Tibial nerve (tissue), 3 donors: ENCODE results near the gene ZNF714.

ENCODE experiments used
- CTCF ChIP-seq, 5 experiments: fragments of 200-600 bp in 3 of 5; fragments of 450-650 bp in 2 of 5; sonication (generic) in 3 of 5; IDR thresholded peaks; one replicate each; pipeline ENCODE4 v1.5.1; 2016 to 2019; ENCODE audit warnings: antibody characterized with exemption in 5 of 5, mild to moderate bottlenecking in 3 of 5, moderate library complexity in 2 of 5
- POLR2A ChIP-seq, 2 donors: fragments of 450-650 bp; IDR thresholded peaks; one replicate each; pipeline ENCODE4 v1.6.1; 2017; ENCODE audit warnings: antibody characterized with exemption in 2 of 2, mild to moderate bottlenecking in 2 of 2, moderate library complexity in 2 of 2

GRCh38 chr19:21045028-21045427 is 37.0 kb upstream of the ZNF714 start:
- TF ChIP-seq CTCF (IDR thresholded peaks at IDR 0.05) (no peak), POLR2A (IDR thresholded peaks at IDR 0.05) (no peak)
